Trophoblast cell (in vitro differentiated cells and primary cell): Measurements from ENCODE around the gene ABL1.

Experiments used
- DNase-seq, 2 donors: peaks; one replicate each; pipeline ENCODE4 v3.0.0-alpha.2; 2016
- H2AFZ ChIP-seq: 2 replicates; pipeline ENCODE4 v1.6.1; 2013; ENCODE audit warnings: low read length, moderate library complexity, mild to moderate bottlenecking; ENCODE audit not compliant: insufficient read depth, poor library complexity
- H2AK5ac ChIP-seq: 2 replicates; pipeline ENCODE4 v1.6.1; 2013; ENCODE audit warnings: mild to moderate bottlenecking, low read length
- H2BK120ac ChIP-seq: 2 replicates; pipeline ENCODE4 v1.6.1; 2013; ENCODE audit warnings: low read length, mild to moderate bottlenecking, moderate library complexity; ENCODE audit not compliant: insufficient read depth, poor library complexity
- H2BK12ac ChIP-seq: 2 replicates; pipeline ENCODE4 v1.6.1; 2013; ENCODE audit warnings: mild to moderate bottlenecking, low read length, moderate library complexity
- H2BK5ac ChIP-seq: 2 replicates; pipeline ENCODE4 v1.6.1; 2013; ENCODE audit warnings: low read length, low read depth, moderate library complexity, mild to moderate bottlenecking; ENCODE audit not compliant: poor library complexity
- H3K14ac ChIP-seq: 2 replicates; pipeline ENCODE4 v1.6.1; 2013; ENCODE audit warnings: mild to moderate bottlenecking, low read length
- H3K18ac ChIP-seq: 2 replicates; pipeline ENCODE4 v1.6.1; 2013; ENCODE audit warnings: mild to moderate bottlenecking, low read length
- H3K23ac ChIP-seq: 2 replicates; pipeline ENCODE4 v1.6.1; 2013; ENCODE audit warnings: low read length
- H3K27ac ChIP-seq: 2 replicates; pipeline ENCODE4 v1.5.1; 2013; ENCODE audit warnings: low read depth, mild to moderate bottlenecking, inconsistent platforms, low read length, moderate library complexity
- H3K27me3 ChIP-seq: 2 replicates; pipeline ENCODE4 v1.6.1; 2013; ENCODE audit warnings: inconsistent platforms, mild to moderate bottlenecking, low read length, moderate library complexity; ENCODE audit not compliant: insufficient read depth
- H3K36me3 ChIP-seq, 2 experiments: 1 replicate in 1 of 2; 2 replicates in 1 of 2; pipeline ENCODE4 v1.6.1; 2013; ENCODE audit warnings: low read length in 2 of 2, mild to moderate bottlenecking in 2 of 2, moderate library complexity in 1 of 2; ENCODE audit not compliant: insufficient read depth in 2 of 2, control insufficient read depth in 1 of 2
- H3K4ac ChIP-seq: 2 replicates; pipeline ENCODE4 v1.6.1; 2013; ENCODE audit warnings: low read depth, mild to moderate bottlenecking, low read length, moderate library complexity
- H3K4me1 ChIP-seq, 2 experiments: 1 replicate in 1 of 2; 2 replicates in 1 of 2; pipeline ENCODE4 v1.6.1; 2013; ENCODE audit warnings: low read length in 2 of 2, mild to moderate bottlenecking in 2 of 2, moderate library complexity in 1 of 2; ENCODE audit not compliant: insufficient read depth in 2 of 2, control insufficient read depth in 1 of 2
- H3K4me2 ChIP-seq: 2 replicates; pipeline ENCODE4 v1.6.1; 2013; ENCODE audit warnings: inconsistent platforms, mild to moderate bottlenecking, low read length, moderate library complexity
- H3K4me3 ChIP-seq: 2 replicates; pipeline ENCODE4 v1.5.1; 2013; ENCODE audit warnings: mild to moderate bottlenecking, low read depth, low read length, inconsistent platforms
- H3K79me1 ChIP-seq: one replicate; pipeline ENCODE4 v1.6.1; 2013; ENCODE audit warnings: low read length
- H3K79me2 ChIP-seq: 2 replicates; pipeline ENCODE4 v1.6.1; 2013; ENCODE audit warnings: low read length, mild to moderate bottlenecking; ENCODE audit not compliant: control insufficient read depth, insufficient read depth, poor library complexity
- H3K9ac ChIP-seq: 2 replicates; pipeline ENCODE4 v1.6.1; 2013; ENCODE audit warnings: mild to moderate bottlenecking, low read length
- H3K9me3 ChIP-seq: 2 replicates; pipeline ENCODE4 v1.6.1; 2013; ENCODE audit warnings: low read depth, mild to moderate bottlenecking, control low read depth, inconsistent platforms, low read length; ENCODE audit not compliant: insufficient read depth
- H4K12ac ChIP-seq: 2 replicates; pipeline ENCODE4 v1.6.1; 2013; ENCODE audit warnings: low read depth, mild to moderate bottlenecking, low read length, moderate library complexity
- H4K8ac ChIP-seq: 2 replicates; pipeline ENCODE4 v1.6.1; 2013; ENCODE audit warnings: low read depth, mild to moderate bottlenecking, low read length, moderate library complexity
- H4K91ac ChIP-seq: one replicate; pipeline ENCODE4 v1.6.1; 2013; ENCODE audit warnings: low read depth, mild to moderate bottlenecking, low read length, moderate library complexity
- WGBS: extraction: QIAGEN DNeasy Blood & Tissue Kit; methylation state at CpG from one replicate; pipeline ENCODE4 v1.1.7; 2013; ENCODE audit warnings: missing lambda C conversion rate; ENCODE audit not compliant: insufficient read length, insufficient coverage; ENCODE audit errors: extremely low coverage; 5-methylcytosine and 5-hydroxymethylcytosine counted together

The ABL1 gene

DNA sequence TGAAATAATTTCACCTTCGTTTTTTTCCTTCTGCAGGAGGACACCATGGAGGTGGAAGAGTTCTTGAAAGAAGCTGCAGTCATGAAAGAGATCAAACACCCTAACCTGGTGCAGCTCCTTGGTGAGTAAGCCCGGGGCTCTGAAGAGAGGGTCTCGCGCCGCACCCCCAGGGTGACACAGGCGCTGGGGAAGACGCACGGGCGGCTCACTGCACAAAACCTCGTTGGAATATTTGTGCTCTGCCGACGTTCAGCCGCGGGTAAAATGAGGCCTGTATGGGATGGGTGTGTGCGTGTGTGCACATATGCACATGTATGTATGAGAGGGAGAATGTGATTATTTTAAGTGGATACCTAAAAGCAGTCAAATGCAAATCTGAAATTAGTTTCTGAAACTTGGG, 37.0 kb downstream of the ABL1 start:
- H3K79me2 ChIP-seq, result no peaks in the 10 kb centered on the region
- H2AK5ac ChIP-seq, result no peak overlapping the region
- no peak overlapping the region for H2BK12ac ChIP-seq
- no peak overlapping the region for H3K4me3 ChIP-seq
- H3K9ac ChIP-seq, result no peak overlapping the region
- H3K4me1 ChIP-seq, result no peaks in the 10 kb centered on the region
- no peak overlapping the region for H2AFZ ChIP-seq
- no peak overlapping the region for H4K91ac ChIP-seq
- H3K18ac ChIP-seq, result no peak overlapping the region
- H3K27me3 ChIP-seq, result no peaks in the 10 kb centered on the region
- H3K9me3 ChIP-seq, result no peaks in the 10 kb centered on the region
- H2BK120ac ChIP-seq, result no peak overlapping the region
- no peak overlapping the region for H3K23ac ChIP-seq
- WGBS, result no CpG with 5 or more reads among the region's 15 CpGs
- DNase-seq, result no peak
- H4K8ac ChIP-seq, result no peak overlapping the region
- H3K4me2 ChIP-seq, result no peak overlapping the region
- H3K27ac ChIP-seq, result no peak overlapping the region
- no peak overlapping the region for H3K14ac ChIP-seq
- H3K36me3 ChIP-seq, result peaks cover 35 to 55% of the 10 kb centered on the region in 2 experiments
- no peak overlapping the region for H3K4ac ChIP-seq
- no peaks in the 10 kb centered on the region for H3K79me1 ChIP-seq
- no peak overlapping the region for H4K12ac ChIP-seq
- no peak overlapping the region for H2BK5ac ChIP-seq

DNA sequence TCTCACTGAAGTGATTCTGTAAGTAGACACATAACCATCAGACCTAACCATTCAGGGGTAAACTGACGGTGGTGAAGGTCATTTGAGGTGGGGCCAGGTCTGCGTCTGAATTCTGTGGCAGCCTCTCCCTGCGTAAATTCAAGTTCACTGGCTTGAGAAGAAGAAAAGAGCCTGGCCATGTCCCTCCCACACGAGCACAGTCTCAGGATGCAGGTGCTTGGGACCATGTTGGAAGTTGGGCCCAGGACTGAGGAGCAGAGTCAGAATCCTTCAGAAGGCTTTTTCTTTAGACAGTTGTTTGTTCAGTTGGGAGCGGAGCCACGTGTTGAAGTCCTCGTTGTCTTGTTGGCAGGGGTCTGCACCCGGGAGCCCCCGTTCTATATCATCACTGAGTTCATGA, 37.5 kb downstream of the ABL1 start:
- Histone ChIP-seq H3K4me1 (no peaks in the 10 kb centered on the region), H3K27me3 (no peaks in the 10 kb centered on the region), H3K9ac (no peak overlapping the region), H4K12ac (no peak overlapping the region), H2BK120ac (no peak overlapping the region), H3K9me3 (no peaks in the 10 kb centered on the region), H3K23ac (no peak overlapping the region), H3K4ac (no peak overlapping the region), H3K36me3 (peaks cover 35 to 52% of the 10 kb centered on the region in 2 experiments), H2BK12ac (no peak overlapping the region), H3K79me2 (no peaks in the 10 kb centered on the region), H2AFZ (no peak overlapping the region), H2BK5ac (no peak overlapping the region), H3K14ac (no peak overlapping the region), H3K27ac (no peak overlapping the region), H3K4me2 (no peak overlapping the region), H2AK5ac (no peak overlapping the region), H3K4me3 (no peak overlapping the region), H4K8ac (no peak overlapping the region), H4K91ac (no peak overlapping the region), H3K18ac (no peak overlapping the region), H3K79me1 (no peaks in the 10 kb centered on the region)
- DNase-seq, result no peak
- WGBS, result no CpG with 5 or more reads among the region's 9 CpGs

DNA sequence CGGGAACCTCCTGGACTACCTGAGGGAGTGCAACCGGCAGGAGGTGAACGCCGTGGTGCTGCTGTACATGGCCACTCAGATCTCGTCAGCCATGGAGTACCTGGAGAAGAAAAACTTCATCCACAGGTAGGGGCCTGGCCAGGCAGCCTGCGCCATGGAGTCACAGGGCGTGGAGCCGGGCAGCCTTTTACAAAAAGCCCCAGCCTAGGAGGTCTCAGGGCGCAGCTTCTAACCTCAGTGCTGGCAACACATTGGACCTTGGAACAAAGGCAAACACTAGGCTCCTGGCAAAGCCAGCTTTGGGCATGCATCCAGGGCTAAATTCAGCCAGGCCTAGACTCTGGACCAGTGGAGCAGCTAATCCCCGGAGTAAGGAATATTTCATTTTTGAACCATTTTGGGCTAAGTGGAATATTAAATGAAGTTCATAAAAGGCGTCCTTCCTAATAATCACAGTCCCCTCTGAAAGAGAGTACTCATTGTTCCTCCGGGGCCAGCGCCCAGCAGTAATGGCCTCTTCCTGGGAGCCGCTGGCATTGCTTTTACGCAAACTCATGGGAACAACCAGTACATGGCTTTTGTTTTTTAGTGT, 38.0 kb downstream of the ABL1 start:
- H2BK12ac ChIP-seq, result no peak overlapping the region
- no peak overlapping the region for H3K4me3 ChIP-seq
- no peak overlapping the region for H2BK120ac ChIP-seq
- no peak for DNase-seq
- no peaks in the 10 kb centered on the region for H3K79me1 ChIP-seq
- no peaks in the 10 kb centered on the region for H3K9me3 ChIP-seq
- peaks cover 35 to 51% of the 10 kb centered on the region in 2 experiments for H3K36me3 ChIP-seq
- no peak overlapping the region for H3K4ac ChIP-seq
- no peaks in the 10 kb centered on the region for H3K27me3 ChIP-seq
- no peak overlapping the region for H3K27ac ChIP-seq
- H3K23ac ChIP-seq, result no peak overlapping the region
- no peak overlapping the region for H3K4me2 ChIP-seq
- H3K18ac ChIP-seq, result no peak overlapping the region
- H4K8ac ChIP-seq, result no peak overlapping the region
- H3K79me2 ChIP-seq, result no peaks in the 10 kb centered on the region
- no CpG with 5 or more reads among the region's 15 CpGs for WGBS
- H3K14ac ChIP-seq, result no peak overlapping the region
- no peak overlapping the region for H4K12ac ChIP-seq
- no peaks in the 10 kb centered on the region for H3K4me1 ChIP-seq
- H4K91ac ChIP-seq, result no peak overlapping the region
- no peak overlapping the region for H2BK5ac ChIP-seq
- H2AFZ ChIP-seq, result no peak overlapping the region
- H2AK5ac ChIP-seq, result no peak overlapping the region
- no peak overlapping the region for H3K9ac ChIP-seq

DNA sequence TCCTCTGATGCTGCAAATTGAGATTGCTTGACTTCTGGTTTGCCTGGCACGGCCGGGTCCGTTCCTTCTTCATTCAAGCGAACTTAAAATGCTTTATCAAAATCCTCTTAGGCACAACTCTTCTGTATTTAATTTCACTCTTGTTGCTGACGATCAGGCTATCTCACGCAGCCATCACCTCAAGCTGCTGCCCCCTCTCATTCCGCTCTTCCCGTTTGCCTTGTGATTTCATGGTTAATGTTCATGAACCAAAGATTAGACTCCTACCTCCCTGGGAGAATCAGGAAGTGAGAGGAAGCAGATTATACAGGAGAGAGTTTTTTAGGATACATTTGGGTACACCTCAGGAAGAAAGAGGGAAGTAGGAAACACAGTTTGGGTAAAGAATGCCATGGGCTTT, 38.9 kb downstream of the ABL1 start:
- Histone ChIP-seq H3K79me2 (no peaks in the 10 kb centered on the region), H2AFZ (no peak overlapping the region), H4K91ac (no peak overlapping the region), H3K27me3 (no peaks in the 10 kb centered on the region), H2BK12ac (no peak overlapping the region), H3K4me1 (no peaks in the 10 kb centered on the region), H2BK5ac (no peak overlapping the region), H2BK120ac (no peak overlapping the region), H4K8ac (no peak overlapping the region), H3K9me3 (no peaks in the 10 kb centered on the region), H3K4me3 (no peak overlapping the region), H3K4me2 (no peak overlapping the region), H3K14ac (no peak overlapping the region), H3K9ac (no peak overlapping the region), H3K18ac (no peak overlapping the region), H4K12ac (no peak overlapping the region), H3K27ac (no peak overlapping the region), H3K23ac (no peak overlapping the region), H3K79me1 (no peaks in the 10 kb centered on the region), H3K36me3 (peaks cover 39 to 57% of the 10 kb centered on the region in 2 experiments), H3K4ac (no peak overlapping the region), H2AK5ac (no peak overlapping the region)
- WGBS, result no CpG with 5 or more reads among the region's 8 CpGs
- no peak for DNase-seq
